ENCODE measurements around the gene TMED8.
A peak's percentile ranks its signal among the peaks of the same experiment; 100 is the strongest.

The TMED8 gene

GRCh38 chr14:77378701-77379100 lies 1.8 kb upstream of the TMED8 start:
- DNase-seq (ENCODE audit: low spot score), result no peak
- no peak overlapping the region for H3K4me3 ChIP-seq
- TF ChIP-seq CTCF (IDR thresholded peaks at IDR 0.05), result no peak
- H3K27ac ChIP-seq, result no peak overlapping the region

GRCh38 chr14:77377502-77377844 lies 579 bp upstream of the TMED8 start:
- Histone ChIP-seq H3K27ac (no peak overlapping the region), H3K4me3 (peak overlapping the region; percentile 83)
- no peak for TF ChIP-seq CTCF (IDR thresholded peaks at IDR 0.05)
- DNase-seq (ENCODE audit: low spot score), result no peak

GRCh38 chr14:77375973-77376770 lies 722 bp downstream of the TMED8 start:
- DNase-seq (ENCODE audit: low spot score), result no peak

GRCh38 chr14:77375164-77375950 lies 1.5 kb downstream of the TMED8 start:
- no peak for DNase-seq (ENCODE audit: low spot score)
- H3K4me3 ChIP-seq, result peak overlapping the region; percentile 83
- TF ChIP-seq CTCF (IDR thresholded peaks at IDR 0.05), result no peak
- no peak overlapping the region for H3K27ac ChIP-seq

More at GRCh38 chr14:77375973-77376770, 722 bp downstream of the TMED8 start:
- Histone ChIP-seq H3K27ac (peak overlapping the region; percentile 31 to 86), H3K4me3 (peak overlapping the region; percentile 83)
- no peak for TF ChIP-seq CTCF (IDR thresholded peaks at IDR 0.05)

GRCh38 chr14:77372304-77372841 lies 4.5 kb downstream of the TMED8 start:
- Histone ChIP-seq H3K4me3 (no peak overlapping the region), H3K27ac (no peak overlapping the region)
- no peak for TF ChIP-seq CTCF (IDR thresholded peaks at IDR 0.05)
- no peak for DNase-seq (ENCODE audit: low spot score)

- TF ChIP-seq CTCF (IDR thresholded peaks at IDR 0.05), result no peak
- DNase-seq (ENCODE audit: low spot score), result no peak
These were observed 7.6 kb downstream of the TMED8 start for GRCh38 chr14:77369285-77369684.

More at GRCh38 chr14:77369285-77369684, 7.6 kb downstream of the TMED8 start:
- no peak overlapping the region for H3K4me3 ChIP-seq
- H3K27ac ChIP-seq, result no peak overlapping the region

Measured in coronary artery (tissue), 2 donors.